Pulmonary artery endothelial cell (primary cell): Measurements from ENCODE around the gene ITPR1. TPM values are rescaled to one million over a fixed set of nuclear protein-coding genes. Genes with fewer than 3 reads are reported as not detected.
A peak's percentile ranks its signal among the peaks of the same experiment; 100 is the strongest.

Source experiments
- DNase-seq: peaks from one replicate; pipeline ENCODE4 v3.0.0-alpha.2; 2011; ENCODE audit warnings: low read depth, low spot score
- total RNA-seq: library from RNA; depleted of rRNA; stranded (reverse); fragments of >200 nt; gene quantifications from 2 replicates; pipeline ENCODE4 v1.2.3, GENCODE V29; 2014

The ITPR1 gene
- total RNA-seq, 1 donor from 2014 or later: 15.2 TPM

GRCh38 chr3:4508048-4508981 lies 15.2 kb downstream of the ITPR1 start:
- DNase-seq: no peak

GRCh38 chr3:4509043-4509442 lies 15.9 kb downstream of the ITPR1 start:
- DNase-seq: no peak

DNA sequence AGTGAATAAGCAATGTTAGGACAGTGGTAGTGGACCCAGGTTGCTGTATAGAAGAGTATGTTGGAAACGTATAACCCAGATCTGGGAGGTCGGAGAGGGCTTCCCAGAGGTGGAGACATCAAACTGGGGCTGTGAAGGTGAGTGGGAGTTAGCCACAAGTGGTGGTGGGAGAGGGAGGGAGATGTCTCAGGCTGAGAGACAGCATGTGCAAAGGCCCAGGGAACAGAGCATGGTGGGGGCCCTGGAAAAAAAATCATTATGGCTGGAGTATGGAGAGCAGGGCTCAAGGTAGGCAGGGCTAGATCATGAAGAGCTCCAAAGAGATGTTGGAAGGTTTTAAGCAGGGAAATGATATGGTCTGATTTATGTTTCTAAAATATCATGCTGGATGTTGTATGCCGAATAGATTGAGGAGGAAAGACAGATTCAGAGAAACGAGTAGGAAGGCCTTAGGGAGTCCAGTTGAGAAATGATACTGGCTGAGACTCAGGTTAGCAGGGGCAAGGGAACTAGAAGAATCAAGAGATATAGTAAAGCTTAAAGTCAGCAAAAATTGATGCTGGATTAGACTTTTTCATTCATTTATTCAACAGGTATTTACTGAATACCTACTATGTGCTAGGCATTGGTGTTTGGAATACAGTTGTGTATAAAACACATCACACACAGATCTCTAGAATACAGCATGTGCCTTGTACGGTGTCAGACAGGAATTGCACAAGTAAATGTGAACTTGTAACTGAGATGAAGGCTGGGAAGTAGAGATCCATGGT lies 17.0 kb downstream of the ITPR1 start:
- no peak for DNase-seq

- no peak for DNase-seq
Measured at GRCh38 chr3:4511491-4512262, 18.5 kb downstream of the ITPR1 start.

DNA sequence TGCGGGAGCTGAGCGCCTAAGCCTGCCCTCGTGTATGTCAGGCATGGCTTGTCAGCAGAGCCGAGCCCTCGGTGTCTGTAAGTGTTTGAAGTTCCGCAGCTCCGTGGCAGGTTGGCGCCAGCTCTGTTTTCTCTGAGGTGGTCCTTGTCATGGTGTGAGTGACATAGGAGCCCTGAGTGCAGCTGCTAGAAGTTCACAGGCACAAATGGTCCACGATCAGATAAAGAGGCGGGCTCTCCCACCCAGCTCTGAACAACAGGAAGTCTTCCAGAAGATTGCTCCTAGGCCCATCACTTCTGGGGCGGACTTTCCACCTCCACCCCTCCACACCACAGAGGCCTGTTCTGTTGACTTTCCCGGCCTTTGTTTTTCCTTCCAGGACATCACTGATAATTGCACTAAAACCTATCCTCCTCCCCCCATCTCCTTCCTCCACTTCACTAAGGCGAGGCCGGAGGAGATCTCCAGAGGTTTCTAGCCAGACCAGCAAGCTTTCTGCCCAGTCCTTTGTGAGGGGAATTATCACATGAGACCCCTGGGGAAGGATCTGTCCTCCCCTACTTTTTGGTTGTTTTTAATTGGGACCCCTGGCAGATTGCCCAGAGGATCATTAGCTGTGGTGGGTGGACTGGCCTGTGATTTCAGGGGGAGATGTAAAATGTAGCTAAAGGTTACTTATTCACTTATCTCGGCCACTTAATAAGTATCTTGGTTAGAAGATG lies 19.9 kb downstream of the ITPR1 start:
- no peak for DNase-seq

GRCh38 chr3:4514321-4514720 lies 21.2 kb downstream of the ITPR1 start:
- no peak for DNase-seq

DNA sequence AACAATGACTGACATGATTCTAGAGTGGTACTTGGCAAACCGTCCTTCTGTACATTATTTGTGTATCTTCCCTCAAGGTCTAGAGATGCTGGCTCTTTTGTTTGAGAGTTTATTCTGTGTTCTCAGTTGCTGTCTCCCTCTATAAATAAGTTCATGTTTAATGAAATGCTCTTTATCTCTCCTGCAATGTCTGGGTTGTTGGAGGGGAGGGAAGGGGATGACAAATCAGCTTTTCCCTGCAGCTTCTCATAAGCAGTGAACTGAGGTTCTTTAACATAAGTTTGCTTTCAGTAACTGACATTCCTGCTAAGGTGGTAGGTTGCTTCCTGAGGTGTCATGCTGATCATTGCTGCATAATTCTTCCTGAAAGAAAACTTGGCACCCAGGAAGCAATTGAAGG lies 21.8 kb downstream of the ITPR1 start:
- no peak for DNase-seq

- DNase-seq: no peak
Measured at GRCh38 chr3:4515916-4516579, 22.9 kb downstream of the ITPR1 start.

GRCh38 chr3:4517093-4517492 lies 23.9 kb downstream of the ITPR1 start:
- DNase-seq: no peak

GRCh38 chr3:4517643-4518311 lies 24.6 kb downstream of the ITPR1 start:
- DNase-seq: no peak

GRCh38 chr3:4520033-4520816 lies 27.1 kb downstream of the ITPR1 start:
- no peak for DNase-seq

- DNase-seq: no peak
Measured at GRCh38 chr3:4522947-4523346, 29.8 kb downstream of the ITPR1 start.

DNA sequence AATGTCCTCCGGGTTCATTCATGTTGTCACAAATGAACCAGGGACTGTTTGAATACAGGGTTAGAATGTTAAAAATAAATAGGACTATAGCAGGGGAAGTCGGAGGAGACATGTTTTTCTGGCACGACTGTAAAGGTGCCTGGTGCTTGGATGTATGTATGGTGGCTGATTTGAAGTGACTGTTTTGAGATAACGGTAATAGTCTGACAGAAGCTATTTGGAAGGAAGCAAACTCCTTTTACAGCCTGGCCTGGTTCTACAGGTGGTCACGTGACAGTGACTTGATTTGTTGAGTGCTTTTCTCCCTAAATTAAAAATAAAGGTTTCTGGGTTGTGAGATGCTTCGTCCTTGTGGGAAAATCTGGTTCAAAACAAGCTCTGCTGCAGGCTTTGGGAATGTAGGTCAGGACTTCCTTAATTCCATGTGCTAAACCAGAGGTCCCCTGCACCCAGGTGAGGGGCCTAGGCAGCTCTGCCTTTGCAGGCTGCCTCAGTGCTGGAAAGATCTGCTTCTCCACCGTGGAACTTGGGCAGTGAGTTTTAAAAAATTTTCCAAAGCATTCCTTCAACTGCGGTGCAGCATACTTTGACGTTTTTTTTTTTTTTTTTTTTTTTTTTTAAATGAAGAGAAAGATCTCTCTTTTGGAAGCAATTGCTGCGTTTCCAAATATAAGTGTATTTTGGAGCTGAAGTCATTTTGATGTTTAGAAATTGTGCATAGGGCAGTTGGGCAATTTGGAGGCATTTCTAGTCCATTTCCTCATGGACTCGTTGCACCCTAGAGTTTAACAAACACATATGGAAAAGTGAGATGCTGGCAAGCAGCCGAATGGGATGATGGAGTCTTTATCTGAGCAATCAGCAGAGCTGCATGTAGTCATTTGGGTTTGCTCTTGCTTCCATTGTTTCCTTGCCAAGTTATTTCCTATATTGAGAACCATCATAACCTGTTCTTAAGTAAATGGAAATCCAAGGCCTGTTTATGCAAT lies 30.9 kb downstream of the ITPR1 start:
- DNase-seq: peak; percentile 59

DNA sequence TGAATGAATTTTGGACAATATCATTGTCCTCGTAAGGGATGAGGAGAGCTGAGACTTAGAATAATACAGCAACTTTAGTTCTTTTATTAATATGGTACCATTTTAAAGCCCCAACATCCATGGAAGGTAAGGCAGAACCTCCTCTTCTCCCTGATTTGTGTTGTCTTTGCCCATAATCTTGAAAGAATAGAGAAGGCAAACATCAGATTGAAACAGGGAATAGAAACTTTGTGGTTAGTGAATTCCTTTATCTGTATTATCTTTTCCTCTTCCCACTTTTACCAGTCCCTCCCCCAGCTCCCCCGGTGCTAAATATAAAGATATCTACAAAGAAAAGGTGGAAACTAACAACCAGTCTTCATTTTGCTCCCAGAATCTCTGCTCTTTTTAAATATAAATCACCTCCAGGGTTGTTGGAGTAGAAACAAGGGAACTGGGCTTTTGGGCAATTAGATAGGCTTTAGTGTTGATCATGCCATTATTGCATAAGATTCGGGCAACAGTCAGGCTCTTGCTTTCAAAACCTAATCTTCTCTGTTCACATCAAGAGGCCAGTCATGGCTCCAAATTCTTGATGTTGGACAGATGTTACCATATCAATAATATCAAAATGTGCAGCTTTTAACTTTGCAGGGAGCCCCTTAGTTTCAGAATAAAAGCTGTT lies 32.5 kb downstream of the ITPR1 start:
- no peak for DNase-seq

- DNase-seq: no peak
Measured at GRCh38 chr3:4528320-4528719, 35.2 kb downstream of the ITPR1 start.

- DNase-seq: no peak
Measured at GRCh38 chr3:4528819-4529600, 35.9 kb downstream of the ITPR1 start.
